ENCODE measurements around the gene CDC25B. TPM values are rescaled to one million over a fixed set of nuclear protein-coding genes. Genes with fewer than 3 reads are reported as not detected.

CDC25B gene
- total RNA-seq, 1 experiment from 2014 or later, result 91.0 TPM

- Histone ChIP-seq H3K4me3 (peak within 1 kb of the TSS; percentile 66), H3F3A (ENCODE audit: insufficient read depth, low read depth) (no peaks in the 10 kb centered on the region), H3K4me1 (replicated peaks; ENCODE audit: insufficient read depth) (peaks cover 6% of the 10 kb centered on the region; the same call in 1 of the 2 replicates), H3K4me2 (peak within 1 kb of the TSS; percentile 80), H4K20me1 (ENCODE audit: insufficient read depth) (no peaks in the 10 kb centered on the region), H3K79me2 (ENCODE audit: low read depth) (peaks cover 15% of the 10 kb centered on the region), H3K36me3 (ENCODE audit: low read depth) (0 out of 2 replicates have a peak, but pooled peaks cover 8% of the 10 kb centered on the region), H3K9me2 (ENCODE audit: insufficient read depth) (no peaks in the 10 kb centered on the region), H3K9me3 (ENCODE audit: insufficient read depth, low read depth) (no peaks in the 10 kb centered on the region), H3K27me3 (ENCODE audit: insufficient read depth, low read depth) (no peaks in the 10 kb centered on the region), H3K27ac (peak within 1 kb of the TSS; percentile 85), H2AFZ (peak within 1 kb of the TSS; percentile 76)
- ChIA-PET POLR2A (ENCODE audit: unreplicated experiment) (interaction anchor here (0.5 to 0.6 kb wide), 5 partner anchors 34 to 732 kb away, joined by 3 to 8 read pairs (median 3); partner anchors contain the start of genes CENPB and SPEF1), CTCF (interaction anchor here (0.6 to 1.1 kb wide), 6 partner anchors 12 to 104 kb away, joined by 3 to 7 read pairs (median 4); partner anchors contain the start of gene CENPB)
- DNase-seq, result peak; percentile 86 to 95
- TSS peak; percentile 54 for BruUV-seq (replicated peaks)
- no peak for TF ChIP-seq EZH2 (IDR thresholded peaks at IDR 0.05; ENCODE audit: low read depth)
- TF ChIP-seq CTCF (conservative IDR thresholded peaks at IDR 0.05), result peak; percentile 96
- intact Hi-C loops (cut with micrococcal nuclease; ENCODE audit: unreplicated experiment), result loop anchor here (1.0 kb wide), 4 partner anchors 24 to 144 kb away; partner anchors contain the start of genes CDC25B, CENPB and MAVS
These were observed 24.2 kb downstream of the CDC25B start, which contains the start of gene AP5S1 for GRCh38 chr20:3820048-3820900. Gene AP5S1, plus strand, starts transcription at chr20:3820547. Its CDS starts 1,571 bp downstream, at chr20:3822118.

- no peak for TF ChIP-seq CTCF (conservative IDR thresholded peaks at IDR 0.05)
- no peak for TF ChIP-seq EZH2 (IDR thresholded peaks at IDR 0.05; ENCODE audit: low read depth)
- H3K79me2 ChIP-seq (ENCODE audit: low read depth), result peaks cover 15% of the 10 kb centered on the region
- ChIA-PET CTCF (interaction anchor here (0.6 to 1.1 kb wide), 4 partner anchors 11 to 35 kb away, joined by 3 to 7 read pairs (median 5); partner anchors contain the start of gene CENPB), POLR2A (ENCODE audit: unreplicated experiment) (interaction anchor here (0.5 to 0.6 kb wide), 2 partner anchors 59 to 335 kb away, joined by 3 to 8 read pairs; no protein-coding TSS in a partner anchor)
- no peaks in the 10 kb centered on the region for H4K20me1 ChIP-seq (ENCODE audit: insufficient read depth)
- H3K9me2 ChIP-seq (ENCODE audit: insufficient read depth), result no peaks in the 10 kb centered on the region
- peak overlapping the region; percentile 80 for H3K4me2 ChIP-seq
- H3K4me1 ChIP-seq (replicated peaks; ENCODE audit: insufficient read depth), result peaks cover 6% of the 10 kb centered on the region; the same call in 1 of the 2 replicates
- peak overlapping the region; percentile 66 for H3K4me3 ChIP-seq
- no TSS peak for BruUV-seq (replicated peaks)
- H3F3A ChIP-seq (ENCODE audit: insufficient read depth, low read depth), result no peaks in the 10 kb centered on the region
- H3K27ac ChIP-seq, result peak overlapping the region; percentile 85
- intact Hi-C loops (cut with micrococcal nuclease; ENCODE audit: unreplicated experiment), result loop anchor here (1.0 kb wide), 4 partner anchors 25 to 145 kb away; partner anchors contain the start of genes CDC25B, CENPB and MAVS
- 0 out of 2 replicates have a peak, but pooled peaks cover 8% of the 10 kb centered on the region for H3K36me3 ChIP-seq (ENCODE audit: low read depth)
- peak overlapping the region; percentile 76 for H2AFZ ChIP-seq
- DNase-seq, result no peak
- no peaks in the 10 kb centered on the region for H3K27me3 ChIP-seq (ENCODE audit: insufficient read depth, low read depth)
- no peaks in the 10 kb centered on the region for H3K9me3 ChIP-seq (ENCODE audit: insufficient read depth, low read depth)
These were observed 25.0 kb downstream of the CDC25B start for GRCh38 chr20:3820901-3821727.

- DNase-seq, result no peak
- ChIA-PET CTCF (no interaction called here), POLR2A (ENCODE audit: unreplicated experiment) (no interaction called here)
- H3K36me3 ChIP-seq (ENCODE audit: low read depth), result 0 out of 2 replicates have a peak, but pooled peaks cover 8% of the 10 kb centered on the region
- no peak overlapping the region for H3K4me2 ChIP-seq
- no peaks in the 10 kb centered on the region for H4K20me1 ChIP-seq (ENCODE audit: insufficient read depth)
- H3K4me3 ChIP-seq, result no peak overlapping the region
- H3K4me1 ChIP-seq (replicated peaks; ENCODE audit: insufficient read depth), result peaks cover 6% of the 10 kb centered on the region; the same call in 1 of the 2 replicates
- BruUV-seq (replicated peaks), result no TSS peak
- H3F3A ChIP-seq (ENCODE audit: insufficient read depth, low read depth), result peaks cover 4% of the 10 kb centered on the region; the same call in 1 of the 2 replicates
- intact Hi-C loops (cut with micrococcal nuclease; ENCODE audit: unreplicated experiment), result no loop called here
- no peaks in the 10 kb centered on the region for H3K9me3 ChIP-seq (ENCODE audit: insufficient read depth, low read depth)
- no peaks in the 10 kb centered on the region for H3K9me2 ChIP-seq (ENCODE audit: insufficient read depth)
- no peak overlapping the region for H2AFZ ChIP-seq
- H3K79me2 ChIP-seq (ENCODE audit: low read depth), result peaks cover 15% of the 10 kb centered on the region
- no peak overlapping the region for H3K27ac ChIP-seq
- no peaks in the 10 kb centered on the region for H3K27me3 ChIP-seq (ENCODE audit: insufficient read depth, low read depth)
- TF ChIP-seq EZH2 (IDR thresholded peaks at IDR 0.05; ENCODE audit: low read depth) (no peak), CTCF (conservative IDR thresholded peaks at IDR 0.05) (no peak)
These were observed 25.9 kb downstream of the CDC25B start for GRCh38 chr20:3821996-3822395.

All from PC-9 (cell line).